Activated CD8-positive, alpha-beta memory T cell treated with anti-CD3 and anti-CD28 coated beads, Interleukin-2, amount 50 U/mL, for 24 hours (primary cell): ENCODE data around the gene TTLL8.
A peak's percentile ranks its signal among the peaks of the same experiment; 100 is the strongest.

ENCODE experiments used
- DNase-seq: peaks from one replicate; pipeline ENCODE4 v3.0.0-alpha.2; 2020; ENCODE audit errors: extremely low read depth

TTLL8 gene

GRCh38 chr22:50041361-50042065, 16.6 kb downstream of the TTLL8 start:
- no peak for DNase-seq

GRCh38 chr22:50040717-50041116, 17.4 kb downstream of the TTLL8 start:
- DNase-seq: no peak

DNA sequence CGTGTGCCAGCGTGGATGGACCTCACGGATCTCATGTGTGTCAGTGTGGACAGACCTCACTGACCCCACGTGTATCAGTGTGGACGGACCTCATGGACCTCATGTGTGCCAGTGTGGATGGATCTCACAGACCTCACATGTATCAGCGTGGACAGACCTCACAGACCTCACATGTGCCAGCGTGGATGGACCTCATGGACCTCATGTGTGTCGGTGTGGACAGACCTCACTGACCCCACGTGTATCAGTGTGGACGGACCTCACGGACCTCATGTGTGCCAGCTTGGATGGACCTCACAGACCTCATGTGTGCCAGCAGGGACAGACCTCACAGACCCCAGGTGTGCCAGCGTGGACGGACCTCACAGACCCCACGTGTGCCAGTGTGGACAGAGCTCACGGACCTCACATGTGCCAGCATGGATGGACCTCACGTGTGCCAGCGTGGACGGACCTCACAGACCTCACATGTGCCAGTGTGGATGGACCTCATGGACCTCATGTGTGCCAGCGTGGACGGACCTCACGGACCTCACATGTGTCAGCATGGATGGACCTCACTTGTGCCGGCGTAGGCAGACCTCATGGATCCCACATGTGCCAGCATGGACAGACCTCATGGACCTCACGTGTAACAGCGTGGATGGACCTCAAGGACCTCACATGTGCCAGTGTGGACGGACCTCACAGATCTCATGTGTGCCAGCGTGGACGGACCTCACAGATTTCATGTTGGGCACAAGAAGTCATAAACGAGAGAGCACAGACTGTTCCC, 18.2 kb downstream of the TTLL8 start:
- DNase-seq: no peak

DNA sequence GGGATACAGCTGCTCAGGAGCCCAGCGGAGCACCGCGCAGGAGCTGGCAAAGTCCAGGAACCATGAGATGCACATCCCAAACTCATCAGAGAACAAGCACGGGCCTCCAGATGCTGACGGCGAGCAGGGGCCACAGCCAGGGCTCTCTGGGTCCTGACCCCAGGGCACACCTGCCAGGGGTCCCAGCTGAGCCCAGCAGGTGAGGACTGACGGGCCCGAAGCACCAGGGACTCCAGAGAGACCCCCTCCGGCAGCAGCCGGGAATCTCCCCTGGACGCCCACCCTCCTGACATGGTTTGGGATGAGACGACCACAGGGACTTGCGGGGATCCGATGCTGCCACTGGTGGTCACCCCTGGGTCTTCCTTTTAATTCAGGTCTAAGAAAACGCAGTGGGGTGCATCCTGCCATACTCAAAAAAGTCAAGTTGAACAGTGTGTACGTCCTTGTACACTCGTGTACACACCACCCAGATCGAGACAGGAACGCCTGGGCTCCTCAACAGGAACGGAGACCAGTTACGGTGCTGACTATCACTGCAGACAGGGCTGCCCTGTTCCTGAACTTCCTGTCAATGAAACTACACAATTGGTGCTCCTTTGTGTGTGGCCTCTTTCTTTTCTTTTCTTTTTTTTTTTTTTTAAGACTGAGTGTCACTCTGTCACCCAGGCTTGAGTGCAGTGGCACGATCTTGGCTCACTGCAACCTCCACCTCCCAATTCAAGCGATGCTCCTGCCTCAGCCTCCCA, 21.9 kb downstream of the TTLL8 start:
- no peak for DNase-seq

GRCh38 chr22:50035131-50035881, 22.8 kb downstream of the TTLL8 start:
- no peak for DNase-seq

GRCh38 chr22:50034126-50035081, 23.7 kb downstream of the TTLL8 start:
- no peak for DNase-seq

GRCh38 chr22:50032941-50033601, 25.0 kb downstream of the TTLL8 start:
- DNase-seq: no peak

DNA sequence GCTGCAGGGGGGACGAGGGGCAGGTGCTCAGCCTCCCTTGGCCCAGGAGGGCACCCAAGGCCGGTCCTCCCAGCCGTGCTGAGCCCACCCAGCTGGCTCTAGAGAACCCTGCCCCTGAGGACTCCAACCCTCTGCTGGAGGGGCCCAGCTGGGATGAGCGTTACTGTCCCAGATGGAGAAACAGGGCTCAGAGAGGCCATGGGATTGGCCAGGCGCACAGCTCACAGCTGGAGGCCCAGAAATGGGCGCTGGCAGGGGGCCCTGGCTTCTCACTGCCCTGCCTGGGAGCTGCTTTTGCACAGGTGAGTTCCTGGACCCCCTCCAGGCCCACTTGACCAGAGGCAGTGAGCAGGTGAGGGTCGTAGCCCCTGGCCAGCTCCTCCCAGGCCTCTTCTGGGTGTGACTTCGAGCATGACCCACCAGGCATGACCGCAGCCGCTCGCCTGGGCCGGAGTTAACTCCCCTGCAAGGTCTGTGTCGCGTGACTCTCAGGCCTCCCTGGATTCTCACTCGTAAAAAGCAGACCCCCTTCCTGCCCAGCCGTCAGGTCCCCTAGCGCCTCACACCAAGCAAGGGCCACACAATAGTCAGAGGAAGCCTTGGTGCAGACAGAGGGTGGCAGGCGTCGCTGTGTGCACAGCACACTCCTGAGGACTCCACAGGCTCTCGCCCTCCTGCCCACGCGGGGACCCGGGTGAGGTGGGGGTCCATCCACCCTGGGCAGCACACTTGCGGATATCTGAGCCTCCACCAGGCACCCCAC, 25.8 kb downstream of the TTLL8 start:
- DNase-seq: no peak

DNA sequence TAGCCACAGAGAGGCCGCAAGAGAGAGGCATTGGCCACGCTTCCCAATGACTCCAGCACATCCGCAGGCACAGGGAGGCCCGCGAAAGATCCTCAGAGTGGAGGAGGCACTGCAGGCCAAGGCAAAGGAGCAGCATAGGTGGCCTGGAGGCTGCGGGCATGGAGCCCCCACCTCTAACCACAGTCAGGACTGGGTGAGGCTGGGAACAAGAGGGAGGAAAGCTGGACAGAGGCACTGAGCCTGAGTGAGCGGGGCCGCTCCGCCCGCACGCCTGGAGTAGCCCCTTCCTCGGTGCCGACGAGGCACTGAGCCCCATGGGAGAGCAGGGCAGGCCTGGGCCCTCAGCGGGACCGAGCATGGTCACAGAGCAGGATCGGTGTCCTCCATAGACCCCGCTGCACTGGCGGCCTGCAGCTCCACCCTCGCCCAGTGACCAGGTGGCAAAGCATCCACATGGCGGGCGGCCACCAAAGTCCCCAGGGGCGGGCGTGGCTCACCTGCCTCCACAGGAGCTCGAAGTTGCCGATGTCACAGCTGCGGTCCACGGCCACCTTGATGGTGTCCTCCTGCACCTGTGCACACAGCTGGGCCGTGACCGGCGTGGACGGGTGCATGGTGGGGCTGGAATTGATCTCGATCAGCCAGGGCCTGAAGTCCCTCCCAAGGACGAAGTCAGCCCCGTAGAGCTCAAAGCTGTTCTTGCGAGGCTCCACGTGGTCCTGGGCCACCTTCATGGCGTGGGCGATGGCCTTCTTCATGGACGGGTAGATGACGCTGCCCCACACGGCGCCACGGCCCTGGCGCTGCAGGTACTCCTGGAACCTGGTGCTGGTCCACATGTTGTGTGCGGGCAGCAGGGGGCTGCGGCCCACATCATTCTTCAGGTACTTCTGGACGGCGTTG, 26.7 kb downstream of the TTLL8 start:
- no peak for DNase-seq

GRCh38 chr22:50030297-50031188, 27.6 kb downstream of the TTLL8 start:
- DNase-seq: peak; percentile 63

- no peak for DNase-seq
These were observed 30.2 kb downstream of the TTLL8 start for GRCh38 chr22:50027639-50028537.

DNA sequence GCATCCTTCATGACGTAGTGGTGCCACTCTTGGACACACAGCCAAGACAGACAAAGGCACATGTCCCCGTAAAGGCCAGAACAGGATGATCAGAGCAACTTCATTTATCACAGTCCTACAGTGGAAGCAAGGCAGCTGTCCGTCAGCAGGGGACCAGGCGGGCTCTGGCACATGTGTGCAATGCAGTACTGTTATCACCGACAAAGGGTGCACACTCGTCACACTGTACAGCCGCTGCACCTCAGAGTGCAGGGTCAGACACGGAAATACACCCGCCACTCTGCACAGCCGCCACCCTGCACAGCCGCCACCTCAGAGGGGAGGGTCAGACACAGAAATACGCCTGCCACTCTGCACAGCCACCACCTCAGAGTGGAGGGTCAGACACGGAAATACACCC, 32.1 kb downstream of the TTLL8 start:
- DNase-seq: no peak

- DNase-seq: no peak
These were observed 35.8 kb downstream of the TTLL8 start for GRCh38 chr22:50022171-50022819.

DNA sequence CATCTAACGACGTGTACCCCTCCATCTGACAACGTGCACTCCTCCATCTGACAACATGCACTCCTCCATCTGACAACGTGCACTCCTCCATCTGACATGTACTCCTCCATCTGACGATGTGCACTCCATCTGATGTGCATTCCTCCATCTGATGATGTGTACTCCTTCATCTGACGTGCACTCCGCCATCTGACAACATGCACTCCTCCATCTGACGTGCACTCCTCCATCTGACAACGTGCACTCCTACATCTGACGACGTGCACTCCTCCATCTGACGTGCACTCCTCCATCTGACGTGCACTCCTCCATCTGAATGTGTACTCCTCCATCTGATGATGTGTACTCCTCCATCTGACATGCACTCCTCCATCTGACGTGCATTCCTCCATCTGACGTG, 37.5 kb downstream of the TTLL8 start:
- DNase-seq: no peak

DNA sequence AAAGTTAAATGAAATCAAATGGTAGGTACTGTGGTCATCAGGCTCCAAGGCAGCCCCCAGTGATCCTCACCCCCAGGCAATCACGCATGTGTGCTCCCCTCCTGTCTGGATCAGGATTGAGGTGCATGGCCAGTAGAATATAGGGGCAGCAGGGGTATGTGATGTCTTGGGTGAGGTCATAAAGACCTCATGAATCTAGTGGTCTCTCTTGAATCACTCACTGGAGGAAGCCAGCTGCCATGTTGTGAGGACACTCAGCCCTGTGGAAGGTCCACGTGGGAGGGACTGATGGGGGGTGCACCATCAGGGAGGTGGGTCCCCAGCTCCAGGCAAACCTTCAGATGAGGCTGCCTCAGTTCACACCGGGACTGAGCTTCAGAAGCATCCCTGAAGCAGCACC, 38.8 kb downstream of the TTLL8 start:
- DNase-seq: no peak
